ENCODE results near the gene HOPX.

- TF ChIP-seq CTCF (IDR thresholded peaks at IDR 0.05; ENCODE audit: low read depth, low read length, poor library complexity, severe bottlenecking) (no peak), EZH2phosphoT487 (IDR thresholded peaks at IDR 0.05; ENCODE audit: borderline replicate concordance, low read length) (no peak)
These were observed 42.6 kb upstream of the HOPX start for GRCh38 chr4:56723659-56724230.
